ENCODE data around the gene RNH1. TPM values are rescaled to one million over a fixed set of nuclear protein-coding genes. Genes with fewer than 3 reads are reported as not detected.
"Not testable (repeated sequence)": the region's sequence is repeated elsewhere in the genome, so short reads cannot be mapped to it uniquely, and the experiment has no call there.

Gene RNH1
- total RNA-seq, 1 donor from 2014 or later: 361 TPM

- DNase-seq (ENCODE audit: low read depth) (no peak), FAIRE-seq (no peak)
- Histone ChIP-seq H3K36me3 (ENCODE audit: control insufficient read depth, insufficient read depth, low read length) (peaks cover 2% of the 10 kb centered on the region), H3K4me3 (ENCODE audit: low read depth, low read length) (no peak overlapping the region), H3K27me3 (ENCODE audit: control insufficient read depth, insufficient read depth, low read length) (no peaks in the 10 kb centered on the region)
- TF ChIP-seq CTCF (IDR thresholded peaks at IDR 0.05; ENCODE audit: insufficient read depth, low read length, severe bottlenecking): no peak
Observed at GRCh38 chr11:526192-526591, 19.1 kb upstream of the RNH1 start.

- no peak overlapping the region for H3K4me3 ChIP-seq (ENCODE audit: low read depth, low read length)
- DNase-seq (ENCODE audit: low read depth): no peak
- no peaks in the 10 kb centered on the region for H3K36me3 ChIP-seq (ENCODE audit: control insufficient read depth, insufficient read depth, low read length)
- TF ChIP-seq CTCF (IDR thresholded peaks at IDR 0.05; ENCODE audit: insufficient read depth, low read length, severe bottlenecking): no peak
- no peaks in the 10 kb centered on the region for H3K27me3 ChIP-seq (ENCODE audit: control insufficient read depth, insufficient read depth, low read length)
- no peak for FAIRE-seq
Observed at GRCh38 chr11:521177-521688, 14.2 kb upstream of the RNH1 start.

- H3K4me3 ChIP-seq (ENCODE audit: low read depth, low read length): no peak overlapping the region
- FAIRE-seq (no peak), DNase-seq (ENCODE audit: low read depth) (no peak)
- H3K27me3 ChIP-seq (ENCODE audit: control insufficient read depth, insufficient read depth, low read length): no peaks in the 10 kb centered on the region
- TF ChIP-seq CTCF (IDR thresholded peaks at IDR 0.05; ENCODE audit: insufficient read depth, low read length, severe bottlenecking): peak; percentile 2
- no peaks in the 10 kb centered on the region for H3K36me3 ChIP-seq (ENCODE audit: control insufficient read depth, insufficient read depth, low read length)
Observed at GRCh38 chr11:520428-521176, 13.6 kb upstream of the RNH1 start.

GRCh38 chr11:518463-519202, 11.6 kb upstream of the RNH1 start:
- Histone ChIP-seq H3K27me3 (ENCODE audit: control insufficient read depth, insufficient read depth, low read length) (no peaks in the 10 kb centered on the region), H3K4me3 (ENCODE audit: low read depth, low read length) (peak overlapping the region; percentile 2), H3K36me3 (ENCODE audit: control insufficient read depth, insufficient read depth, low read length) (no peaks in the 10 kb centered on the region)
- no peak for FAIRE-seq
- TF ChIP-seq CTCF (IDR thresholded peaks at IDR 0.05; ENCODE audit: insufficient read depth, low read length, severe bottlenecking): peak; percentile 86
- DNase-seq (ENCODE audit: low read depth): peak; percentile 93

GRCh38 chr11:516918-517685, 10.1 kb upstream of the RNH1 start:
- not testable (repeated sequence) for DNase-seq (ENCODE audit: low read depth); FAIRE-seq; H3K4me3 ChIP-seq (ENCODE audit: low read depth, low read length); H3K36me3 ChIP-seq (ENCODE audit: control insufficient read depth, insufficient read depth, low read length); H3K27me3 ChIP-seq (ENCODE audit: control insufficient read depth, insufficient read depth, low read length)

- Histone ChIP-seq H3K27me3 (ENCODE audit: control insufficient read depth, insufficient read depth, low read length) (no peaks in the 10 kb centered on the region), H3K36me3 (ENCODE audit: control insufficient read depth, insufficient read depth, low read length) (peaks cover under 1% of the 10 kb centered on the region), H3K4me3 (ENCODE audit: low read depth, low read length) (no peak overlapping the region)
- FAIRE-seq (no peak), DNase-seq (ENCODE audit: low read depth) (no peak)
- TF ChIP-seq CTCF (IDR thresholded peaks at IDR 0.05; ENCODE audit: insufficient read depth, low read length, severe bottlenecking): no peak
Observed at GRCh38 chr11:516400-516799, 9.4 kb upstream of the RNH1 start.

All from bronchial epithelial cell (primary cell).